Calu3 (cell line): ENCODE results near the gene CTBP1. TPM values are rescaled to one million over a fixed set of nuclear protein-coding genes. Genes with fewer than 3 reads are reported as not detected.

ENCODE experiments used
- BruUV-seq: library from RNA; stranded (reverse); fragments of 400-500 nt; replicated peaks from 2 replicates; lab custom pipeline; 2021; lab: Mats Ljungman, UMichigan
- CTCF ChIA-PET: fragments of 300-600 bp; sonication (Branson Sonifier 250); formaldehyde crosslinking; loops from one replicate; lab custom pipeline; 2022; ENCODE audit warnings: antibody characterized with exemption; lab: Charles Lee
- DNase-seq: peaks from one replicate; pipeline ENCODE4 v3.0.0; 2022
- H3K27ac Mint-ChIP-seq: one replicate; pipeline ENCODE4 v1.8.0; 2022; ENCODE audit warnings: mixed read lengths; ENCODE audit not compliant: unreplicated experiment
- H3K27me3 Mint-ChIP-seq: one replicate; pipeline ENCODE4 v1.8.0; 2022; ENCODE audit warnings: mixed read lengths; ENCODE audit not compliant: unreplicated experiment
- H3K36me3 Mint-ChIP-seq: one replicate; pipeline ENCODE4 v1.8.0; 2022; ENCODE audit warnings: mild to moderate bottlenecking, moderate library complexity, mixed read lengths; ENCODE audit not compliant: insufficient read depth, unreplicated experiment
- H3K4me1 Mint-ChIP-seq: one replicate; pipeline ENCODE4 v1.8.0; 2022; ENCODE audit warnings: mild to moderate bottlenecking, low read depth, mixed read lengths; ENCODE audit not compliant: unreplicated experiment
- H3K4me3 Mint-ChIP-seq: one replicate; pipeline ENCODE4 v1.8.0; 2022; ENCODE audit warnings: mild to moderate bottlenecking, low read depth, moderate library complexity, mixed read lengths; ENCODE audit not compliant: unreplicated experiment
- H3K9me3 Mint-ChIP-seq: one replicate; pipeline ENCODE4 v1.8.0; 2022; ENCODE audit warnings: low read depth, mixed read lengths; ENCODE audit not compliant: unreplicated experiment
- CTCF ChIP-seq: fragments of 200-600 bp; IDR thresholded peaks from one replicate; pipeline ENCODE4 v1.8.0; 2022; ENCODE audit warnings: antibody characterized with exemption; ENCODE audit not compliant: unreplicated experiment
- intact Hi-C: fragments of 100-400 bp; cut with micrococcal nuclease; formaldehyde crosslinking; loops from one replicate; pipeline ENCODE4 v1.10.0; 2022; ENCODE audit not compliant: unreplicated experiment
- total RNA-seq: library from RNA; stranded (reverse); gene quantifications from 2 replicates; pipeline ENCODE4 v1.2.3, GENCODE V29; 2022

Gene CTBP1
- total RNA-seq, 1 experiment from 2014 or later = 115 TPM

- H3K9me3 Mint-ChIP-seq = no peaks in the 10 kb centered on the region
- H3K4me1 Mint-ChIP-seq = no peaks in the 10 kb centered on the region
- no peak overlapping the region for H3K27ac Mint-ChIP-seq
- TF ChIP-seq CTCF = no peak
- CTCF ChIA-PET = no interaction called here
- BruUV-seq = no TSS peak
- H3K27me3 Mint-ChIP-seq = no peaks in the 10 kb centered on the region
- intact Hi-C loops = no loop called here
- no peak overlapping the region for H3K4me3 Mint-ChIP-seq
- DNase-seq = no peak
- peaks cover 69% of the 10 kb centered on the region for H3K36me3 Mint-ChIP-seq
These were observed 21.1 kb downstream of the CTBP1 start for GRCh38 chr4:1227816-1228215.

GRCh38 chr4:1226598-1226997 is 22.3 kb downstream of the CTBP1 start:
- H3K4me1 Mint-ChIP-seq = no peaks in the 10 kb centered on the region
- no peak for TF ChIP-seq CTCF
- CTCF ChIA-PET = no interaction called here
- no peaks in the 10 kb centered on the region for H3K27me3 Mint-ChIP-seq
- no peak overlapping the region for H3K4me3 Mint-ChIP-seq
- no peak for DNase-seq
- no TSS peak for BruUV-seq
- intact Hi-C loops = no loop called here
- H3K36me3 Mint-ChIP-seq = peaks cover 58% of the 10 kb centered on the region
- H3K9me3 Mint-ChIP-seq = no peaks in the 10 kb centered on the region
- no peak overlapping the region for H3K27ac Mint-ChIP-seq

- no peak for DNase-seq
- no TSS peak for BruUV-seq
- TF ChIP-seq CTCF = no peak
- Mint-ChIP-seq H3K9me3 (no peaks in the 10 kb centered on the region), H3K4me3 (no peak overlapping the region), H3K27me3 (no peaks in the 10 kb centered on the region), H3K36me3 (peaks cover 53% of the 10 kb centered on the region), H3K27ac (no peak overlapping the region), H3K4me1 (no peaks in the 10 kb centered on the region)
- CTCF ChIA-PET = no interaction called here
- intact Hi-C loops = no loop called here
These were observed 22.8 kb downstream of the CTBP1 start for GRCh38 chr4:1226144-1226481.

GRCh38 chr4:1225272-1226143 is 23.4 kb downstream of the CTBP1 start:
- Mint-ChIP-seq H3K4me1 (no peaks in the 10 kb centered on the region), H3K4me3 (no peak overlapping the region), H3K27me3 (no peaks in the 10 kb centered on the region), H3K27ac (no peak overlapping the region), H3K9me3 (no peaks in the 10 kb centered on the region), H3K36me3 (peaks cover 50% of the 10 kb centered on the region)
- intact Hi-C loops = no loop called here
- no peak for DNase-seq
- no TSS peak for BruUV-seq
- CTCF ChIA-PET = no interaction called here
- no peak for TF ChIP-seq CTCF
